WTC11 (cell line): ENCODE measurements around the gene KCNQ4. TPM values are rescaled to one million over a fixed set of nuclear protein-coding genes. Genes with fewer than 3 reads are reported as not detected.
A peak's percentile ranks its signal among the peaks of the same experiment; 100 is the strongest.

Experiments used
- ATAC-seq: fragments of 200-7000 bp; cut with Tn5 transposase; 2 replicates; pipeline ENCODE4 v1.10.0; 2021; ENCODE audit warnings: mild to moderate bottlenecking, moderate library complexity
- CTCF ChIA-PET: fragments of 300-600 bp; sonication (Branson Sonifier 250); formaldehyde crosslinking; loops from one replicate; lab custom pipeline; 2021; ENCODE audit warnings: antibody characterized with exemption; lab: Charles Lee
- POLR2A ChIA-PET: fragments of 350-600 bp; sonication (Branson Sonifier 250); formaldehyde crosslinking; loops from one replicate; lab custom pipeline; 2021; ENCODE audit warnings: antibody characterized with exemption; lab: Charles Lee
- DNase-seq: peaks from one replicate; pipeline ENCODE4 v3.0.0; 2021; ENCODE audit warnings: low spot score
- H3K27ac Mint-ChIP-seq: 2 replicates; pipeline ENCODE4 v1.8.0; 2021; ENCODE audit warnings: mixed read lengths
- H3K27me3 Mint-ChIP-seq: 2 replicates; pipeline ENCODE4 v1.8.0; 2021; ENCODE audit warnings: low read depth, mild to moderate bottlenecking, moderate library complexity, mixed read lengths
- H3K36me3 Mint-ChIP-seq: 2 replicates; pipeline ENCODE4 v1.8.0; 2021; ENCODE audit warnings: mixed read lengths
- H3K4me1 Mint-ChIP-seq: 2 replicates; pipeline ENCODE4 v1.8.0; 2022; ENCODE audit warnings: mixed read lengths
- H3K4me3 Mint-ChIP-seq: 2 replicates; pipeline ENCODE4 v1.8.0; 2021; ENCODE audit warnings: mild to moderate bottlenecking, moderate library complexity, mixed read lengths
- H3K9me3 Mint-ChIP-seq: 2 replicates; pipeline ENCODE4 v1.8.0; 2021; ENCODE audit warnings: mixed read lengths
- ATF3 ChIP-seq: sonication (generic); formaldehyde crosslinking; conservative IDR thresholded peaks from 2 replicates; pipeline ENCODE4 v1.8.1; 2022; ENCODE audit warnings: mild to moderate bottlenecking, missing genetic modification reagents
- ATF6 ChIP-seq: sonication (generic); formaldehyde crosslinking; IDR thresholded peaks from 2 replicates; pipeline ENCODE4 v1.8.1; 2023; ENCODE audit warnings: mild to moderate bottlenecking, missing genetic modification reagents
- CTCF ChIP-seq: fragments of 200-600 bp; IDR thresholded peaks from 2 replicates; pipeline ENCODE4 v1.8.0; 2022; ENCODE audit warnings: antibody characterized with exemption
- NFATC4 ChIP-seq: fragments of 250-450 bp; sonication (Bioruptor Pico); IDR thresholded peaks from 2 replicates; pipeline ENCODE4 v1.9.0; 2021; ENCODE audit warnings: mild to moderate bottlenecking
- NFE2L1 ChIP-seq: sonication (generic); formaldehyde crosslinking; IDR thresholded peaks from 2 replicates; pipeline ENCODE4 v1.8.1; 2023; ENCODE audit warnings: missing genetic modification reagents
- SP1 ChIP-seq: sonication (generic); formaldehyde crosslinking; conservative IDR thresholded peaks from 2 replicates; pipeline ENCODE4 v1.8.1; 2022; ENCODE audit warnings: missing genetic modification reagents
- TCF7 ChIP-seq: sonication (generic); formaldehyde crosslinking; IDR thresholded peaks from 2 replicates; pipeline ENCODE4 v1.8.0; 2022; ENCODE audit warnings: mild to moderate bottlenecking, low read depth, missing genetic modification reagents, moderate library complexity
- USF1 ChIP-seq: sonication (generic); formaldehyde crosslinking; IDR thresholded peaks from 2 replicates; pipeline ENCODE4 v1.8.0; 2022; ENCODE audit warnings: mild to moderate bottlenecking, missing genetic modification reagents
- USF2 ChIP-seq: sonication (generic); formaldehyde crosslinking; IDR thresholded peaks from 2 replicates; pipeline ENCODE4 v1.8.1; 2023; ENCODE audit warnings: mild to moderate bottlenecking, missing genetic modification reagents, moderate library complexity
- ZBTB21 ChIP-seq: sonication (generic); formaldehyde crosslinking; IDR thresholded peaks from 2 replicates; pipeline ENCODE4 v1.8.1; 2023; ENCODE audit warnings: mild to moderate bottlenecking, missing genetic modification reagents, borderline replicate concordance
- ZBTB43 ChIP-seq: sonication (generic); formaldehyde crosslinking; IDR thresholded peaks from 2 replicates; pipeline ENCODE4 v1.8.1; 2023; ENCODE audit warnings: mild to moderate bottlenecking, missing genetic modification reagents
- ZNF219 ChIP-seq: sonication (generic); formaldehyde crosslinking; IDR thresholded peaks from 2 replicates; pipeline ENCODE4 v1.8.0; 2023; ENCODE audit warnings: missing genetic modification reagents, mild to moderate bottlenecking, borderline replicate concordance
- ZNF263 ChIP-seq: sonication (generic); formaldehyde crosslinking; IDR thresholded peaks from 2 replicates; pipeline ENCODE4 v1.8.1; 2022; ENCODE audit warnings: low read depth, mild to moderate bottlenecking, moderate library complexity, missing genetic modification reagents
- ZNF532 ChIP-seq: fragments of 250-450 bp; sonication (Bioruptor Pico); IDR thresholded peaks from 2 replicates; pipeline ENCODE4 v1.9.0; 2021; ENCODE audit warnings: mild to moderate bottlenecking, borderline replicate concordance
- total RNA-seq: library from RNA; stranded (reverse); gene quantifications from 3 replicates; pipeline ENCODE4 v1.2.3, GENCODE V29; 2021

Gene KCNQ4
- total RNA-seq, 1 experiment from 2014 or later, result 4.0 TPM

- Mint-ChIP-seq H3K9me3 (peaks cover 10% of the 10 kb centered on the region), H3K4me3 (peak overlapping the region; percentile 22), H3K36me3 (peaks cover 13% of the 10 kb centered on the region), H3K4me1 (peaks cover 27% of the 10 kb centered on the region), H3K27me3 (peaks cover 49% of the 10 kb centered on the region), H3K27ac (no peak overlapping the region)
- TF ChIP-seq TCF7 (no peak), ZBTB21 (no peak), ZBTB43 (CRISPR knock-in tag) (no peak), USF2 (CRISPR knock-in tag) (no peak), NFE2L1 (CRISPR knock-in tag) (no peak), ZNF219 (CRISPR knock-in tag) (no peak), USF1 (CRISPR knock-in tag) (no peak)
- ChIA-PET CTCF (interaction anchor here (1.8 to 3.7 kb wide), 3 partner anchors 8 to 68 kb away, joined by 15 to 41 read pairs (median 18); no protein-coding TSS in a partner anchor), POLR2A (interaction anchor here (0.9 kb wide), 1 partner anchor 81 kb away, joined by 3 read pairs; the partner anchor contains the start of gene CITED4)
- ATAC-seq (no peak), DNase-seq (no peak)
Observed at GRCh38 chr1:40781608-40781971, 2.0 kb upstream of the KCNQ4 start.

- Mint-ChIP-seq H3K9me3 (peaks cover 1% of the 10 kb centered on the region), H3K27ac (no peak overlapping the region), H3K27me3 (peaks cover 53% of the 10 kb centered on the region), H3K4me1 (peaks cover 29% of the 10 kb centered on the region), H3K4me3 (peak overlapping the region; percentile 86), H3K36me3 (peaks cover 5% of the 10 kb centered on the region)
- ChIA-PET POLR2A (interaction anchor here (0.9 kb wide), 1 partner anchor 80 kb away, joined by 3 read pairs; the partner anchor contains the start of gene CITED4), CTCF (interaction anchor here (0.5 to 3.7 kb wide), 20 partner anchors 9 to 249 kb away, joined by 3 to 41 read pairs (median 4); partner anchors contain the start of genes NFYC and RIMS3)
- no peak for TF ChIP-seq ZNF532
- no peak for TF ChIP-seq ATF3 (CRISPR knock-in tag)
- peak; percentile 58; the same call in 1 of the 2 replicates for TF ChIP-seq ZNF263
- 0 out of 2 replicates have a peak, but pooled peaks have one; percentile 19 for TF ChIP-seq SP1 (CRISPR knock-in tag)
- no peak for TF ChIP-seq NFATC4
- no peak for TF ChIP-seq ATF6 (CRISPR knock-in tag)
- no peak for TF ChIP-seq CTCF
- ATAC-seq (peak; percentile 49), DNase-seq (peak; percentile 58)
Observed at GRCh38 chr1:40782371-40782956, 1.1 kb upstream of the KCNQ4 start.
